ENCODE results near the gene USP13.

GRCh38 chr3:179720196-179720595 is 67.4 kb downstream of the USP13 start:
- TF ChIP-seq GATA2 (IDR thresholded peaks at IDR 0.05; ENCODE audit: low read depth, low read length) = no peak
- no peak for TF ChIP-seq GATA3 (IDR thresholded peaks at IDR 0.05; ENCODE audit: low read depth, low read length)

Data from SH-SY5Y (cell line).